SK-N-SH (cell line): ENCODE measurements around the gene HECW1. TPM values are rescaled to one million over a fixed set of nuclear protein-coding genes. Genes with fewer than 3 reads are reported as not detected.

ENCODE experiments used
- CTCF ChIA-PET: fragments of 300-600, 350-600 bp; formaldehyde crosslinking; extraction: SDS; loops from one replicate; lab custom pipeline; 2021; lab: Yijun Ruan, JAX
- POLR2A ChIA-PET: fragments of 350-600 bp; sonication (Branson Sonifier 250); formaldehyde crosslinking; extraction: SDS; loops from one replicate; lab custom pipeline; 2020; ENCODE audit warnings: antibody characterized with exemption, inconsistent platforms; lab: Yijun Ruan, JAX
- DNase-seq: peaks from one replicate; pipeline ENCODE4 v3.0.0; 2012
- H2AFZ ChIP-seq: fragments of 200-600 bp; sonication (generic); 2 replicates; pipeline ENCODE4 v1.8.1; 2016; ENCODE audit warnings: antibody characterized with exemption, mild to moderate bottlenecking, low read depth
- H3F3A ChIP-seq: fragments of 200-600 bp; sonication (generic); replicated peaks from 2 replicates; pipeline ENCODE3; 2016; ENCODE audit warnings: antibody characterized with exemption, mild to moderate bottlenecking; ENCODE audit not compliant: insufficient read depth
- H3K27ac ChIP-seq, 2 experiments: fragments of 200-500 bp in 1 of 2; fragments of 200-600 bp in 1 of 2; sonication (Bioruptor generic) in 1 of 2; sonication (generic), shearing (Covaris generic) in 1 of 2; 2 replicates each; pipeline versions ENCODE4 v1.5.1 to v1.6.1; 2014 to 2016; ENCODE audit warnings: low read depth in 2 of 2, inconsistent platforms in 1 of 2, low read length in 1 of 2, mild to moderate bottlenecking in 1 of 2, mixed read lengths in 1 of 2
- H3K27me3 ChIP-seq: fragments of 200-600 bp; sonication (generic), shearing (Covaris generic); 2 replicates; pipeline ENCODE4 v1.6.1; 2016; ENCODE audit warnings: mixed run types; ENCODE audit not compliant: insufficient read depth
- H3K36me3 ChIP-seq, 2 experiments: fragments of 200-500 bp in 1 of 2; fragments of 200-600 bp in 1 of 2; sonication (Bioruptor generic) in 1 of 2; sonication (generic) in 1 of 2; replicated peaks in 1 of 2; 2 replicates each; pipeline versions ENCODE3 to v1.5.1; 2014 to 2016; ENCODE audit warnings: low read length in 1 of 2, mild to moderate bottlenecking in 1 of 2; ENCODE audit not compliant: insufficient read depth in 2 of 2, control insufficient read depth in 1 of 2
- H3K4me1 ChIP-seq, 2 experiments: fragments of 200-500 bp in 1 of 2; fragments of 200-600 bp in 1 of 2; sonication (Bioruptor generic) in 1 of 2; sonication (generic), shearing (Covaris generic) in 1 of 2; 2 replicates each; pipeline versions ENCODE4 v1.5.1 to v1.6.1; 2014 to 2016; ENCODE audit warnings: low read depth in 1 of 2, low read length in 1 of 2, mixed run types in 1 of 2; ENCODE audit not compliant: insufficient read depth in 2 of 2, control insufficient read depth in 1 of 2
- H3K4me2 ChIP-seq: fragments of 200-600 bp; sonication (generic), shearing (Covaris generic); 2 replicates; pipeline ENCODE4 v1.6.1; 2017; ENCODE audit warnings: mixed run types
- H3K4me3 ChIP-seq, 2 experiments: fragments of 200-500 bp in 1 of 2; fragments of 200-600 bp in 1 of 2; sonication (Bioruptor generic) in 1 of 2; sonication (generic), shearing (Covaris generic) in 1 of 2; 2 replicates each; pipeline versions ENCODE4 v1.5.1 to v1.8.1; 2014 to 2016; ENCODE audit warnings: low read depth in 2 of 2, inconsistent platforms in 1 of 2, low read length in 1 of 2, mild to moderate bottlenecking in 1 of 2, mixed read lengths in 1 of 2, moderate library complexity in 1 of 2
- H3K79me2 ChIP-seq: fragments of 200-600 bp; sonication (generic); 2 replicates; pipeline ENCODE4 v1.8.1; 2017; ENCODE audit warnings: mild to moderate bottlenecking; ENCODE audit not compliant: insufficient read depth
- H3K9ac ChIP-seq: fragments of 200-600 bp; sonication (generic); 2 replicates; pipeline ENCODE4 v1.6.1; 2017; ENCODE audit warnings: mixed run types
- H3K9me2 ChIP-seq: fragments of 200-600 bp; sonication (generic); 2 replicates; pipeline ENCODE4 v1.6.1; 2017; ENCODE audit warnings: mixed run types
- H3K9me3 ChIP-seq: fragments of 200-600 bp; sonication (generic); 2 replicates; pipeline ENCODE4 v1.6.1; 2017; ENCODE audit warnings: mixed run types, mild to moderate bottlenecking, moderate library complexity
- H4K20me1 ChIP-seq: fragments of 200-600 bp; sonication (generic); 2 replicates; pipeline ENCODE4 v1.6.1; 2017; ENCODE audit warnings: mild to moderate bottlenecking, mixed run types; ENCODE audit not compliant: insufficient read depth
- CHD2 ChIP-seq: fragments of 150-350 bp; IDR thresholded peaks from 2 replicates; pipeline ENCODE4 v1.6.1; 2018; ENCODE audit warnings: low read length; ENCODE audit not compliant: partially characterized antibody
- EP300 ChIP-seq, 2 experiments: IDR thresholded peaks; 2 replicates each; pipeline versions ENCODE4 v1.4.0 to v1.6.1; 2012; ENCODE audit warnings: borderline replicate concordance in 1 of 2, low read depth in 1 of 2, low read length in 1 of 2
- FOSL2 ChIP-seq: IDR thresholded peaks from 2 replicates; pipeline ENCODE4 v1.4.0; 2012; ENCODE audit warnings: low read depth, mild to moderate bottlenecking, moderate library complexity, borderline replicate concordance
- FOXJ3 ChIP-seq: sonication (generic); formaldehyde crosslinking; IDR thresholded peaks from 2 replicates; pipeline ENCODE4 v1.5.1; 2020; ENCODE audit warnings: mild to moderate bottlenecking, missing genetic modification reagents
- GABPA ChIP-seq: IDR thresholded peaks from 2 replicates; pipeline ENCODE4 v1.4.0; 2012; ENCODE audit warnings: low read depth, mild to moderate bottlenecking
- IRF3 ChIP-seq: fragments of 150-350 bp; IDR thresholded peaks from 2 replicates; pipeline ENCODE4 v1.6.1; 2016; ENCODE audit warnings: mild to moderate bottlenecking, low read depth, low read length
- NFIC ChIP-seq: IDR thresholded peaks from 2 replicates; pipeline ENCODE4 v1.4.0; 2012; ENCODE audit warnings: borderline replicate concordance
- NRF1 ChIP-seq: IDR thresholded peaks from 2 replicates; pipeline ENCODE4 v1.6.1; 2012; ENCODE audit warnings: low read depth, mild to moderate bottlenecking, low read length
- PBX3 ChIP-seq: IDR thresholded peaks from 2 replicates; pipeline ENCODE4; 2012
- POLR2AphosphoS5 ChIP-seq: IDR thresholded peaks from 2 replicates; pipeline ENCODE4 v1.6.1; 2012; ENCODE audit warnings: low read depth, low read length
- RAD21 ChIP-seq: IDR thresholded peaks from 2 replicates; pipeline ENCODE4 v1.6.1; 2012; ENCODE audit warnings: mild to moderate bottlenecking, low read length
- RCOR1 ChIP-seq: fragments of 150-350 bp; IDR thresholded peaks from 2 replicates; pipeline ENCODE4 v1.6.1; 2017; ENCODE audit warnings: antibody characterized with exemption, low read length
- REST ChIP-seq: IDR thresholded peaks from 2 replicates; pipeline ENCODE4 v1.6.1; 2012; ENCODE audit warnings: mild to moderate bottlenecking, low read depth, low read length, moderate library complexity
- SMC3 ChIP-seq: IDR thresholded peaks from 2 replicates; pipeline ENCODE4 v1.6.1; 2012; ENCODE audit warnings: low read depth, low read length, improper control_type of control experiment
- TCF12 ChIP-seq: IDR thresholded peaks from 2 replicates; pipeline ENCODE4 v1.4.0; 2012
- USF2 ChIP-seq: fragments of 150-350 bp; IDR thresholded peaks from 2 replicates; pipeline ENCODE4 v1.6.1; 2017; ENCODE audit warnings: antibody characterized with exemption, low read length, low read depth, borderline replicate concordance
- whole genome bisulfite sequencing: methylation state at CpG from one replicate; pipeline ENCODE4 v1.1.6; 2017; ENCODE audit warnings: low lambda C conversion rate; 5-methylcytosine and 5-hydroxymethylcytosine counted together
- polyA plus RNA-seq, 3 experiments: library from polyadenylated mRNA; depleted of rRNA; stranded (reverse); fragments of >200 nt; gene quantifications; 2 replicates each; pipeline ENCODE4 v1.2.3, GENCODE V29; 2012
- TF ChIP-seq, protein P1 (sequence below): IDR thresholded peaks from 2 replicates; pipeline ENCODE4 v1.4.0; 2012; ENCODE audit warnings: low read depth, borderline replicate concordance
- TF ChIP-seq, protein P2 (sequence below): fragments of 200-600 bp; sonication (generic); IDR thresholded peaks from 2 replicates; pipeline ENCODE4 v1.6.1; 2017; ENCODE audit warnings: antibody characterized with exemption, mild to moderate bottlenecking, moderate library complexity

Gene HECW1
- polyA plus RNA-seq, 1 of the 3 experiments (the other 2 are of a cell fraction) = not detected

- H3F3A ChIP-seq = no peaks in the 10 kb centered on the region
- no peaks in the 10 kb centered on the region for H3K9me3 ChIP-seq
- no peaks in the 10 kb centered on the region for H4K20me1 ChIP-seq
- H3K79me2 ChIP-seq = no peaks in the 10 kb centered on the region
- H3K36me3 ChIP-seq = no peaks in the 10 kb centered on the region
- no peak overlapping the region for H3K4me2 ChIP-seq
- no peaks in the 10 kb centered on the region for H3K9me2 ChIP-seq
- H3K4me1 ChIP-seq = no peaks in the 10 kb centered on the region
- no peak overlapping the region for H2AFZ ChIP-seq
- no peak overlapping the region for H3K9ac ChIP-seq
- TF ChIP-seq, protein P1, sequence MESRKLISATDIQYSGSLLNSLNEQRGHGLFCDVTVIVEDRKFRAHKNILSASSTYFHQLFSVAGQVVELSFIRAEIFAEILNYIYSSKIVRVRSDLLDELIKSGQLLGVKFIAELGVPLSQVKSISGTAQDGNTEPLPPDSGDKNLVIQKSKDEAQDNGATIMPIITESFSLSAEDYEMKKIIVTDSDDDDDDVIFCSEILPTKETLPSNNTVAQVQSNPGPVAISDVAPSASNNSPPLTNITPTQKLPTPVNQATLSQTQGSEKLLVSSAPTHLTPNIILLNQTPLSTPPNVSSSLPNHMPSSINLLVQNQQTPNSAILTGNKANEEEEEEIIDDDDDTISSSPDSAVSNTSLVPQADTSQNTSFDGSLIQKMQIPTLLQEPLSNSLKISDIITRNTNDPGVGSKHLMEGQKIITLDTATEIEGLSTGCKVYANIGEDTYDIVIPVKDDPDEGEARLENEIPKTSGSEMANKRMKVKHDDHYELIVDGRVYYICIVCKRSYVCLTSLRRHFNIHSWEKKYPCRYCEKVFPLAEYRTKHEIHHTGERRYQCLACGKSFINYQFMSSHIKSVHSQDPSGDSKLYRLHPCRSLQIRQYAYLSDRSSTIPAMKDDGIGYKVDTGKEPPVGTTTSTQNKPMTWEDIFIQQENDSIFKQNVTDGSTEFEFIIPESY = no peak
- TF ChIP-seq POLR2AphosphoS5 = no peak
- TF ChIP-seq PBX3 = no peak
- no peak for TF ChIP-seq GABPA
- TF ChIP-seq FOSL2 = no peak
- TF ChIP-seq SMC3 = no peak
- TF ChIP-seq NRF1 = no peak
- no peak for TF ChIP-seq RCOR1
- TF ChIP-seq EP300 (IDR thresholded peaks at IDR 0.05; ENCODE audit: borderline replicate concordance in 1 of 2, low read depth in 1 of 2, low read length in 1 of 2) = no peak
- TF ChIP-seq REST = no peak
- no peak for TF ChIP-seq CHD2
- TF ChIP-seq, protein P2, sequence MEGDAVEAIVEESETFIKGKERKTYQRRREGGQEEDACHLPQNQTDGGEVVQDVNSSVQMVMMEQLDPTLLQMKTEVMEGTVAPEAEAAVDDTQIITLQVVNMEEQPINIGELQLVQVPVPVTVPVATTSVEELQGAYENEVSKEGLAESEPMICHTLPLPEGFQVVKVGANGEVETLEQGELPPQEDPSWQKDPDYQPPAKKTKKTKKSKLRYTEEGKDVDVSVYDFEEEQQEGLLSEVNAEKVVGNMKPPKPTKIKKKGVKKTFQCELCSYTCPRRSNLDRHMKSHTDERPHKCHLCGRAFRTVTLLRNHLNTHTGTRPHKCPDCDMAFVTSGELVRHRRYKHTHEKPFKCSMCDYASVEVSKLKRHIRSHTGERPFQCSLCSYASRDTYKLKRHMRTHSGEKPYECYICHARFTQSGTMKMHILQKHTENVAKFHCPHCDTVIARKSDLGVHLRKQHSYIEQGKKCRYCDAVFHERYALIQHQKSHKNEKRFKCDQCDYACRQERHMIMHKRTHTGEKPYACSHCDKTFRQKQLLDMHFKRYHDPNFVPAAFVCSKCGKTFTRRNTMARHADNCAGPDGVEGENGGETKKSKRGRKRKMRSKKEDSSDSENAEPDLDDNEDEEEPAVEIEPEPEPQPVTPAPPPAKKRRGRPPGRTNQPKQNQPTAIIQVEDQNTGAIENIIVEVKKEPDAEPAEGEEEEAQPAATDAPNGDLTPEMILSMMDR = no peak
- no peak for TF ChIP-seq TCF12
- TF ChIP-seq IRF3 = no peak
- TF ChIP-seq FOXJ3 (CRISPR knock-in tag) = no peak
- TF ChIP-seq USF2 = no peak
- TF ChIP-seq RAD21 = no peak
- TF ChIP-seq NFIC = no peak
- no peak for DNase-seq
- no peak overlapping the region for H3K4me3 ChIP-seq
- CTCF ChIA-PET = interaction anchor here (1.4 to 1.5 kb wide), 2 partner anchors 22 to 291 kb away, joined by 4 to 7 read pairs; no protein-coding TSS in a partner anchor
- POLR2A ChIA-PET = no interaction called here
- H3K27ac ChIP-seq = no peak overlapping the region
- WGBS = 24% methylated on average over 5 of the region's 5 CpGs
- peaks cover 5% of the 10 kb centered on the region for H3K27me3 ChIP-seq
These were observed 296.5 kb downstream of the HECW1 start for GRCh38 chr7:43408981-43409380.
